H1 (cell line): Measurements from ENCODE around the gene THADA. TPM values are rescaled to one million over a fixed set of nuclear protein-coding genes. Genes with fewer than 3 reads are reported as not detected.

Experiments used
- CTCF ChIA-PET: fragments of 300-600 bp; sonication (Branson Sonifier 250); formaldehyde crosslinking; loops from one replicate; lab custom pipeline; 2021; ENCODE audit not compliant: partially characterized antibody; lab: Charles Lee
- POLR2A ChIA-PET: fragments of 300-600 bp; sonication (Branson Sonifier 250); formaldehyde crosslinking; loops from one replicate; lab custom pipeline; 2021; ENCODE audit warnings: inconsistent platforms; ENCODE audit not compliant: partially characterized antibody; lab: Charles Lee
- DNase-seq, 2 experiments: peaks; one replicate each; pipeline versions ENCODE4 v3.0.0 to v3.0.0-alpha.2; 2010 to 2022; ENCODE audit warnings: low spot score in 2 of 2, low read depth in 1 of 2, mixed read lengths in 1 of 2
- FAIRE-seq: peaks from 2 replicates; lab custom pipeline; 2011; peaks lifted over from hg19 to GRCh38; lab: Jason Lieb, UNC
- H2AFZ ChIP-seq: 2 replicates; pipeline ENCODE4 v1.8.1; 2012; ENCODE audit warnings: low read length, inconsistent platforms
- H2AK5ac ChIP-seq: 2 replicates; pipeline ENCODE4 v1.6.1; 2013; ENCODE audit warnings: low read depth, low read length
- H2BK120ac ChIP-seq: replicated peaks from 2 replicates; pipeline ENCODE3; 2013; ENCODE audit warnings: low read depth, low read length, inconsistent platforms
- H2BK12ac ChIP-seq: 2 replicates; pipeline ENCODE4 v1.6.1; 2013; ENCODE audit warnings: low read depth, low read length
- H2BK15ac ChIP-seq: 2 replicates; pipeline ENCODE4 v1.6.1; 2013; ENCODE audit warnings: low read length
- H2BK20ac ChIP-seq: 2 replicates; pipeline ENCODE4 v1.6.1; 2013; ENCODE audit warnings: low read length
- H2BK5ac ChIP-seq: 2 replicates; pipeline ENCODE4 v1.6.1; 2013; ENCODE audit warnings: low read depth, low read length
- H3K14ac ChIP-seq: 2 replicates; pipeline ENCODE4 v1.6.1; 2013; ENCODE audit warnings: inconsistent platforms; ENCODE audit not compliant: insufficient read length
- H3K18ac ChIP-seq: 2 replicates; pipeline ENCODE4 v1.6.1; 2013; ENCODE audit warnings: low read length; ENCODE audit errors: extremely low read depth
- H3K23ac ChIP-seq: 2 replicates; pipeline ENCODE4 v1.6.1; 2013; ENCODE audit warnings: inconsistent platforms; ENCODE audit not compliant: insufficient read length
- H3K23me2 ChIP-seq: 2 replicates; pipeline ENCODE4 v1.6.1; 2013; ENCODE audit warnings: low read depth, low read length
- H3K27ac ChIP-seq: 2 replicates; pipeline ENCODE4 v1.6.1; 2011; ENCODE audit warnings: low read depth, low read length, inconsistent platforms
- H3K27me3 ChIP-seq, 4 experiments: replicated peaks in 1 of 4; 1 replicate in 1 of 4; 2 replicates in 3 of 4; pipeline versions ENCODE4 v1.6.1 to v1.8.1; 2011 to 2013; ENCODE audit warnings: low read length in 3 of 4, mild to moderate bottlenecking in 3 of 4, inconsistent platforms in 2 of 4, mixed read lengths in 2 of 4, moderate library complexity in 1 of 4; ENCODE audit not compliant: control insufficient read depth in 3 of 4, insufficient read depth in 3 of 4; ENCODE audit errors: extremely low read depth in 1 of 4
- H3K36me3 ChIP-seq, 4 experiments: 2 replicates each; pipeline versions ENCODE4 v1.6.1 to v1.8.1; 2011 to 2013; ENCODE audit warnings: mild to moderate bottlenecking in 4 of 4, low read length in 3 of 4, moderate library complexity in 2 of 4, control low read depth in 1 of 4, inconsistent platforms in 1 of 4; ENCODE audit not compliant: insufficient read depth in 4 of 4, control insufficient read depth in 2 of 4
- H3K4ac ChIP-seq: replicated peaks from 2 replicates; pipeline ENCODE3; 2013; ENCODE audit warnings: low read length, low read depth, mixed read lengths, inconsistent platforms; ENCODE audit not compliant: insufficient read length
- H3K4me1 ChIP-seq, 4 experiments: replicated peaks in 1 of 4; 1 replicate in 1 of 4; 2 replicates in 3 of 4; pipeline versions ENCODE4 v1.6.1 to v1.8.1; 2011 to 2013; ENCODE audit warnings: low read length in 3 of 4, inconsistent platforms in 2 of 4, mixed read lengths in 1 of 4; ENCODE audit not compliant: insufficient read depth in 4 of 4, control insufficient read depth in 3 of 4
- H3K4me2 ChIP-seq, 2 experiments: 2 replicates each; pipeline versions ENCODE4 v1.6.1 to v1.8.1; 2011 to 2013; ENCODE audit warnings: low read depth in 2 of 2, low read length in 2 of 2, control low read depth in 1 of 2, inconsistent platforms in 1 of 2, mild to moderate bottlenecking in 1 of 2; ENCODE audit not compliant: insufficient read depth in 1 of 2
- H3K4me3 ChIP-seq, 4 experiments: fragments of 200-600, 300-600 bp in 1 of 4; sonication (generic), shearing (Covaris generic), sonication (Bioruptor Twin) in 1 of 4; 2 replicates each; pipeline versions ENCODE4 v1.5.1 to v1.8.1; 2011 to 2016; ENCODE audit warnings: low read length in 4 of 4, low read depth in 3 of 4, control low read depth in 2 of 4, inconsistent platforms in 2 of 4, mild to moderate bottlenecking in 2 of 4, mixed read lengths in 1 of 4, moderate library complexity in 1 of 4; ENCODE audit not compliant: insufficient read depth in 2 of 4; ENCODE audit errors: extremely low read depth in 1 of 4
- H3K56ac ChIP-seq: replicated peaks from 2 replicates; pipeline ENCODE3; 2013; ENCODE audit warnings: low read depth, mild to moderate bottlenecking, mixed read lengths, low read length, inconsistent platforms; ENCODE audit not compliant: insufficient read length
- H3K79me1 ChIP-seq: 2 replicates; pipeline ENCODE4 v1.6.1; 2013; ENCODE audit warnings: low read depth, low read length, control low read depth
- H3K79me2 ChIP-seq, 2 experiments: 2 replicates each; pipeline versions ENCODE4 v1.6.1 to v1.8.1; 2012 to 2013; ENCODE audit warnings: low read length in 2 of 2, mild to moderate bottlenecking in 2 of 2, inconsistent platforms in 1 of 2; ENCODE audit not compliant: insufficient read depth in 2 of 2, control insufficient read depth in 1 of 2
- H3K9ac ChIP-seq, 4 experiments: replicated peaks in 1 of 4; 1 replicate in 1 of 4; 2 replicates in 3 of 4; pipeline versions ENCODE4 v1.6.1 to v1.8.1; 2011 to 2013; ENCODE audit warnings: low read depth in 3 of 4, low read length in 3 of 4, control low read depth in 2 of 4, mild to moderate bottlenecking in 2 of 4, moderate library complexity in 2 of 4, inconsistent platforms in 1 of 4; ENCODE audit errors: extremely low read depth in 1 of 4
- H3K9me3 ChIP-seq, 2 experiments: 2 replicates each; pipeline versions ENCODE4 v1.6.1 to v1.8.1; 2012 to 2013; ENCODE audit warnings: mild to moderate bottlenecking in 2 of 2, moderate library complexity in 2 of 2, control low read depth in 1 of 2, inconsistent platforms in 1 of 2, low read depth in 1 of 2, low read length in 1 of 2, mixed read lengths in 1 of 2; ENCODE audit not compliant: insufficient read depth in 2 of 2
- H4K20me1 ChIP-seq, 2 experiments: replicated peaks in 1 of 2; 2 replicates each; pipeline versions ENCODE3 to v1.8.1; 2011 to 2013; ENCODE audit warnings: inconsistent platforms in 2 of 2, low read length in 2 of 2, mild to moderate bottlenecking in 1 of 2; ENCODE audit not compliant: insufficient read depth in 2 of 2, control insufficient read depth in 1 of 2
- H4K5ac ChIP-seq: 2 replicates; pipeline ENCODE4 v1.6.1; 2013; ENCODE audit warnings: low read length, low read depth, mixed read lengths, inconsistent platforms; ENCODE audit not compliant: insufficient read length
- H4K8ac ChIP-seq: 2 replicates; pipeline ENCODE4 v1.8.0; 2013; ENCODE audit warnings: mild to moderate bottlenecking, moderate library complexity, low read length, inconsistent platforms; ENCODE audit not compliant: insufficient read depth; ENCODE audit errors: extremely low read depth
- H4K91ac ChIP-seq: replicated peaks from 2 replicates; pipeline ENCODE3; 2013; ENCODE audit warnings: low read length, mixed read lengths, inconsistent platforms; ENCODE audit not compliant: insufficient read length
- GABPA ChIP-seq: IDR thresholded peaks from 2 replicates; pipeline ENCODE4 v1.6.1; 2011; ENCODE audit warnings: mild to moderate bottlenecking, low read length, moderate library complexity, borderline replicate concordance; ENCODE audit not compliant: insufficient read depth
- GTF2F1 ChIP-seq: IDR thresholded peaks from 2 replicates; pipeline ENCODE4 v1.6.1; 2012; ENCODE audit warnings: low read depth, low read length, improper control_type of control experiment, borderline replicate concordance
- SP1 ChIP-seq: IDR thresholded peaks from 2 replicates; pipeline ENCODE4 v1.6.1; 2011; ENCODE audit warnings: low read depth, low read length
- WGBS, 2 experiments: shearing (Covaris generic) in 1 of 2; methylation state at CpG; one replicate each; pipeline versions ENCODE4 v1.1.6 to v1.1.7; 2013 to 2015; ENCODE audit warnings: low lambda C conversion rate in 2 of 2, mixed read lengths in 2 of 2, inconsistent platforms in 1 of 2, low coverage in 1 of 2, missing lambda C conversion rate in 1 of 2; ENCODE audit not compliant: insufficient replicate concordance in 2 of 2, insufficient coverage in 1 of 2, insufficient read length in 1 of 2; ENCODE audit errors: extremely low coverage in 1 of 2, missing lambda C conversion rate in 1 of 2; 5-methylcytosine and 5-hydroxymethylcytosine counted together
- polyA plus RNA-seq, 7 experiments: library from polyadenylated mRNA; depleted of rRNA in 3 of 7; stranded (reverse) in 5 of 7; unstranded in 2 of 7; fragments of >200 nt in 5 of 7; fragments of 200-250 nt in 2 of 7; gene quantifications; 1 replicate in 5 of 7; 2 replicates in 1 of 7; 4 replicates in 1 of 7; pipeline versions ENCODE4 v1.2.1 to v1.2.3, GENCODE V29; 2011 to 2013; ENCODE audit warnings: missing spikeins in 2 of 7, mixed read lengths in 2 of 7
- total RNA-seq: library from RNA; stranded (reverse); fragmentation: NEBNext Ultra II Directional; extraction: Animal tissue kit (Norgen Biotek cat#: 25700); gene quantifications from 2 replicates; pipeline ENCODE4 v1.2.1, GENCODE V29; 2021
- TF ChIP-seq, protein P1 (sequence below), 3 experiments: IDR thresholded peaks; 1 replicate in 2 of 3; 2 replicates in 1 of 3; pipeline versions ENCODE4 v1.5.1 to v1.6.1; 2011; ENCODE audit warnings: low read length in 3 of 3, mild to moderate bottlenecking in 3 of 3, inconsistent platforms in 2 of 3, low read depth in 1 of 3, moderate library complexity in 1 of 3; ENCODE audit not compliant: insufficient read depth in 1 of 3; ENCODE audit errors: control extremely low read depth in 1 of 3

The THADA gene
- total and polyA plus RNA-seq, 2 of the 8 experiments (the other 6 are each of a cell fraction or from before 2014, with no cell fraction given) = 22.4 to 26.8 TPM

DNA sequence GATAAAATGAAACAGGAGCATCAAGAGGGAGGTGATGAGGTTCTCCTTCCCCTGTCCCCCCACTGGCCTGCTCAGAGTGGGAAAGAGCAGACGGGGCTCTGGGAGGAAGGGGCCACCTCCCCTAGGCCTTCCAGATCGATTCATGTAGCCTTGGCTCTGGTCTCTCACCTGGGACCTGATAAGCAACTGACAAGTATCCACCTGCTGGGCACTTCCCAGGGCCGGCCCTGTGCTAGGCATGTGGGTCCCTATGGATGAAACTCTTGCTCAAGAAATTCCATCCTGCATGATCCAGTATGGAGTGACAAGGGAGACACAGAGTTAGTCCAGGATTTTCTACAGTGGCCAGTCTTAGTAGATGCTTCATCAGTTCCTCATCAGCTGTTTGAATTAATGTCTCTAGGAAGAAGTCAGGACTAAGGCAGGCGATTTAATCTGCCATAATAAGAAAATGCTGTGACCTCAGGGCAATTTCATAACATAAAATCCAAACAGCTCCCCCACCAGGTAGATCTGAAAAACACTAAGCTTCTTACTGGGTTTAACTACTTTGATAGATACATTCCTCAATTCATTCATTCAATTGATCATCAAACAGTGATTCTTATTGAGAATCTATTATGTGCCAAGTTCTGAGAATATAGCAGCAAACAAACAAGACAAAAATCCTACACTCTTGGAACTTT lies 324.8 kb downstream of the THADA start:
- Histone ChIP-seq H2BK120ac (no peak overlapping the region), H2BK15ac (no peak overlapping the region), H3K4me3 (no peak overlapping the region), H2BK5ac (no peak overlapping the region), H3K27me3 (no peaks in the 10 kb centered on the region), H3K4ac (no peak overlapping the region), H3K23me2 (no peaks in the 10 kb centered on the region; the same call in 1 of the 2 replicates), H3K79me1 (no peaks in the 10 kb centered on the region), H4K8ac (no peak overlapping the region), H4K91ac (no peak overlapping the region), H4K5ac (no peak overlapping the region), H2AFZ (no peak overlapping the region), H3K9me3 (no peaks in the 10 kb centered on the region), H2BK20ac (no peak overlapping the region), H3K27ac (no peak overlapping the region), H3K79me2 (no peaks in the 10 kb centered on the region), H3K14ac (no peak overlapping the region), H4K20me1 (no peaks in the 10 kb centered on the region), H3K36me3 (no peaks in the 10 kb centered on the region), H3K9ac (no peak overlapping the region), H3K23ac (no peak overlapping the region), H3K56ac (no peak overlapping the region), H3K4me2 (no peak overlapping the region), H2AK5ac (no peak overlapping the region), H3K18ac (no peak overlapping the region), H2BK12ac (no peak overlapping the region), H3K4me1 (peaks cover 0 to 10% (median 3%) of the 10 kb centered on the region in 4 experiments; a peak in 4 of 7 replicates)
- TF ChIP-seq GTF2F1 (no peak), GABPA (no peak), SP1 (no peak)
- TF ChIP-seq, protein P1, sequence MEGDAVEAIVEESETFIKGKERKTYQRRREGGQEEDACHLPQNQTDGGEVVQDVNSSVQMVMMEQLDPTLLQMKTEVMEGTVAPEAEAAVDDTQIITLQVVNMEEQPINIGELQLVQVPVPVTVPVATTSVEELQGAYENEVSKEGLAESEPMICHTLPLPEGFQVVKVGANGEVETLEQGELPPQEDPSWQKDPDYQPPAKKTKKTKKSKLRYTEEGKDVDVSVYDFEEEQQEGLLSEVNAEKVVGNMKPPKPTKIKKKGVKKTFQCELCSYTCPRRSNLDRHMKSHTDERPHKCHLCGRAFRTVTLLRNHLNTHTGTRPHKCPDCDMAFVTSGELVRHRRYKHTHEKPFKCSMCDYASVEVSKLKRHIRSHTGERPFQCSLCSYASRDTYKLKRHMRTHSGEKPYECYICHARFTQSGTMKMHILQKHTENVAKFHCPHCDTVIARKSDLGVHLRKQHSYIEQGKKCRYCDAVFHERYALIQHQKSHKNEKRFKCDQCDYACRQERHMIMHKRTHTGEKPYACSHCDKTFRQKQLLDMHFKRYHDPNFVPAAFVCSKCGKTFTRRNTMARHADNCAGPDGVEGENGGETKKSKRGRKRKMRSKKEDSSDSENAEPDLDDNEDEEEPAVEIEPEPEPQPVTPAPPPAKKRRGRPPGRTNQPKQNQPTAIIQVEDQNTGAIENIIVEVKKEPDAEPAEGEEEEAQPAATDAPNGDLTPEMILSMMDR (IDR thresholded peaks at IDR 0.05; ENCODE audit: control extremely low read depth in 1 of 3, insufficient read depth in 1 of 3, low read depth in 1 of 3, low read length in 3 of 3) = peak in 2 of 3 experiments; percentile 11 to 33; a peak in 2 of 4 replicates
- DNase-seq = no peak
- 80% methylated on average over 4 of the region's 4 CpGs; no CpG with 5 or more reads in 1 of the 2 experiments for WGBS, 2 experiments
- FAIRE-seq = no peak
- ChIA-PET POLR2A (no interaction called here), CTCF (interaction anchor here (0.6 to 2.3 kb wide), 14 partner anchors 9 to 323 kb away, joined by 3 to 8 read pairs (median 4); no protein-coding TSS in a partner anchor)
